Measurements from ENCODE around the gene DOK3. TPM values are rescaled to one million over a fixed set of nuclear protein-coding genes. Genes with fewer than 3 reads are reported as not detected.

DOK3 gene
- polyA plus RNA-seq, 1 donor from 2014 or later: 5.5 TPM

GRCh38 chr5:177467436-177467835 is 42.2 kb downstream of the DOK3 start:
- peaks cover 14% of the 10 kb centered on the region for H3K36me3 ChIP-seq (ENCODE audit: insufficient read depth, low read length)
- H3K9ac ChIP-seq (ENCODE audit: low read length): no peak overlapping the region
- no peaks in the 10 kb centered on the region for H3K9me3 ChIP-seq (ENCODE audit: low read length)
- H3K9me2 ChIP-seq (ENCODE audit: insufficient read depth, low read length): no peaks in the 10 kb centered on the region
- no peak overlapping the region for H3K4me3 ChIP-seq (ENCODE audit: low read length)
- no peaks in the 10 kb centered on the region for H3K27me3 ChIP-seq (ENCODE audit: insufficient read depth, low read depth, low read length)
- H3F3A ChIP-seq (ENCODE audit: insufficient read depth, low read length, poor library complexity, severe bottlenecking): peaks cover 4% of the 10 kb centered on the region
- peaks cover 40% of the 10 kb centered on the region for H4K20me1 ChIP-seq (ENCODE audit: insufficient read depth)
- H3K27ac ChIP-seq (ENCODE audit: low read length): no peak overlapping the region
- TF ChIP-seq TAF1 (IDR thresholded peaks at IDR 0.05; ENCODE audit: low read depth) (no peak), EP300 (conservative IDR thresholded peaks at IDR 0.05; ENCODE audit: poor library complexity, severe bottlenecking) (no peak), RAD21 (conservative IDR thresholded peaks at IDR 0.05) (no peak), MXI1 (conservative IDR thresholded peaks at IDR 0.05; ENCODE audit: poor library complexity, severe bottlenecking) (no peak), POLR2AphosphoS5 (IDR thresholded peaks at IDR 0.05) (no peak)
- TF ChIP-seq, protein P1, sequence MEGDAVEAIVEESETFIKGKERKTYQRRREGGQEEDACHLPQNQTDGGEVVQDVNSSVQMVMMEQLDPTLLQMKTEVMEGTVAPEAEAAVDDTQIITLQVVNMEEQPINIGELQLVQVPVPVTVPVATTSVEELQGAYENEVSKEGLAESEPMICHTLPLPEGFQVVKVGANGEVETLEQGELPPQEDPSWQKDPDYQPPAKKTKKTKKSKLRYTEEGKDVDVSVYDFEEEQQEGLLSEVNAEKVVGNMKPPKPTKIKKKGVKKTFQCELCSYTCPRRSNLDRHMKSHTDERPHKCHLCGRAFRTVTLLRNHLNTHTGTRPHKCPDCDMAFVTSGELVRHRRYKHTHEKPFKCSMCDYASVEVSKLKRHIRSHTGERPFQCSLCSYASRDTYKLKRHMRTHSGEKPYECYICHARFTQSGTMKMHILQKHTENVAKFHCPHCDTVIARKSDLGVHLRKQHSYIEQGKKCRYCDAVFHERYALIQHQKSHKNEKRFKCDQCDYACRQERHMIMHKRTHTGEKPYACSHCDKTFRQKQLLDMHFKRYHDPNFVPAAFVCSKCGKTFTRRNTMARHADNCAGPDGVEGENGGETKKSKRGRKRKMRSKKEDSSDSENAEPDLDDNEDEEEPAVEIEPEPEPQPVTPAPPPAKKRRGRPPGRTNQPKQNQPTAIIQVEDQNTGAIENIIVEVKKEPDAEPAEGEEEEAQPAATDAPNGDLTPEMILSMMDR (IDR thresholded peaks at IDR 0.05; ENCODE audit: poor library complexity, severe bottlenecking): no peak
- TF ChIP-seq, protein P2, sequence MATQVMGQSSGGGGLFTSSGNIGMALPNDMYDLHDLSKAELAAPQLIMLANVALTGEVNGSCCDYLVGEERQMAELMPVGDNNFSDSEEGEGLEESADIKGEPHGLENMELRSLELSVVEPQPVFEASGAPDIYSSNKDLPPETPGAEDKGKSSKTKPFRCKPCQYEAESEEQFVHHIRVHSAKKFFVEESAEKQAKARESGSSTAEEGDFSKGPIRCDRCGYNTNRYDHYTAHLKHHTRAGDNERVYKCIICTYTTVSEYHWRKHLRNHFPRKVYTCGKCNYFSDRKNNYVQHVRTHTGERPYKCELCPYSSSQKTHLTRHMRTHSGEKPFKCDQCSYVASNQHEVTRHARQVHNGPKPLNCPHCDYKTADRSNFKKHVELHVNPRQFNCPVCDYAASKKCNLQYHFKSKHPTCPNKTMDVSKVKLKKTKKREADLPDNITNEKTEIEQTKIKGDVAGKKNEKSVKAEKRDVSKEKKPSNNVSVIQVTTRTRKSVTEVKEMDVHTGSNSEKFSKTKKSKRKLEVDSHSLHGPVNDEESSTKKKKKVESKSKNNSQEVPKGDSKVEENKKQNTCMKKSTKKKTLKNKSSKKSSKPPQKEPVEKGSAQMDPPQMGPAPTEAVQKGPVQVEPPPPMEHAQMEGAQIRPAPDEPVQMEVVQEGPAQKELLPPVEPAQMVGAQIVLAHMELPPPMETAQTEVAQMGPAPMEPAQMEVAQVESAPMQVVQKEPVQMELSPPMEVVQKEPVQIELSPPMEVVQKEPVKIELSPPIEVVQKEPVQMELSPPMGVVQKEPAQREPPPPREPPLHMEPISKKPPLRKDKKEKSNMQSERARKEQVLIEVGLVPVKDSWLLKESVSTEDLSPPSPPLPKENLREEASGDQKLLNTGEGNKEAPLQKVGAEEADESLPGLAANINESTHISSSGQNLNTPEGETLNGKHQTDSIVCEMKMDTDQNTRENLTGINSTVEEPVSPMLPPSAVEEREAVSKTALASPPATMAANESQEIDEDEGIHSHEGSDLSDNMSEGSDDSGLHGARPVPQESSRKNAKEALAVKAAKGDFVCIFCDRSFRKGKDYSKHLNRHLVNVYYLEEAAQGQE (IDR thresholded peaks at IDR 0.05; ENCODE audit: borderline replicate concordance): no peak
- H3K4me2 ChIP-seq (ENCODE audit: low read length): no peak overlapping the region
- peaks cover 70% of the 10 kb centered on the region for H3K79me2 ChIP-seq (replicated peaks; ENCODE audit: insufficient read depth, low read length)
- H2AFZ ChIP-seq (ENCODE audit: low read depth, low read length): no peak overlapping the region

- no peak overlapping the region for H3K27ac ChIP-seq (ENCODE audit: low read length)
- peaks cover 68% of the 10 kb centered on the region for H3K79me2 ChIP-seq (replicated peaks; ENCODE audit: insufficient read depth, low read length)
- peaks cover 14% of the 10 kb centered on the region for H3K36me3 ChIP-seq (ENCODE audit: insufficient read depth, low read length)
- H3K9me2 ChIP-seq (ENCODE audit: insufficient read depth, low read length): no peaks in the 10 kb centered on the region
- no peaks in the 10 kb centered on the region for H3K27me3 ChIP-seq (ENCODE audit: insufficient read depth, low read depth, low read length)
- H3F3A ChIP-seq (ENCODE audit: insufficient read depth, low read length, poor library complexity, severe bottlenecking): peaks cover 4% of the 10 kb centered on the region
- peaks cover 37% of the 10 kb centered on the region for H4K20me1 ChIP-seq (ENCODE audit: insufficient read depth)
- no peak overlapping the region for H3K4me3 ChIP-seq (ENCODE audit: low read length)
- no peak overlapping the region for H2AFZ ChIP-seq (ENCODE audit: low read depth, low read length)
- no peaks in the 10 kb centered on the region for H3K9me3 ChIP-seq (ENCODE audit: low read length)
- H3K4me2 ChIP-seq (ENCODE audit: low read length): no peak overlapping the region
- TF ChIP-seq POLR2AphosphoS5 (IDR thresholded peaks at IDR 0.05) (peak; percentile 24), SMC3 (conservative IDR thresholded peaks at IDR 0.05; ENCODE audit: poor library complexity) (no peak), EP300 (conservative IDR thresholded peaks at IDR 0.05; ENCODE audit: poor library complexity, severe bottlenecking) (no peak)
- TF ChIP-seq, protein P2 (IDR thresholded peaks at IDR 0.05; ENCODE audit: borderline replicate concordance): no peak
- no peak overlapping the region for H3K9ac ChIP-seq (ENCODE audit: low read length)
Measured at GRCh38 chr5:177466861-177467260, 42.8 kb downstream of the DOK3 start.

Measured in neural cell (in vitro differentiated cells).